HFF-Myc (cell line): ENCODE results near the gene DCN.

Experiments
- DNase-seq: peaks from one replicate; pipeline ENCODE4 v3.0.0-alpha.2; 2011; ENCODE audit warnings: low read depth; ENCODE audit errors: extremely low read depth
- H3K4me3 ChIP-seq: replicated peaks from 2 replicates; pipeline ENCODE4 v1.5.1; 2011; ENCODE audit warnings: low read depth, mild to moderate bottlenecking, control low read depth, low read length
- CTCF ChIP-seq: IDR thresholded peaks from 2 replicates; pipeline ENCODE4 v1.5.1; 2012; ENCODE audit warnings: mild to moderate bottlenecking, low read depth, low read length, control low read depth; ENCODE audit errors: missing control alignments

The DCN gene

GRCh38 chr12:91093341-91093740 lies 89.3 kb downstream of the DCN start:
- no peak for DNase-seq
- no peak for TF ChIP-seq CTCF
- no peak overlapping the region for H3K4me3 ChIP-seq

GRCh38 chr12:91091916-91092715 lies 90.5 kb downstream of the DCN start:
- no peak for TF ChIP-seq CTCF
- no peak overlapping the region for H3K4me3 ChIP-seq
- DNase-seq: no peak
